ENCODE measurements around the gene MYO1E.

The MYO1E gene

GRCh38 chr15:59221511-59222505 lies 150.9 kb downstream of the MYO1E start:
- no peak for DNase-seq

DNA sequence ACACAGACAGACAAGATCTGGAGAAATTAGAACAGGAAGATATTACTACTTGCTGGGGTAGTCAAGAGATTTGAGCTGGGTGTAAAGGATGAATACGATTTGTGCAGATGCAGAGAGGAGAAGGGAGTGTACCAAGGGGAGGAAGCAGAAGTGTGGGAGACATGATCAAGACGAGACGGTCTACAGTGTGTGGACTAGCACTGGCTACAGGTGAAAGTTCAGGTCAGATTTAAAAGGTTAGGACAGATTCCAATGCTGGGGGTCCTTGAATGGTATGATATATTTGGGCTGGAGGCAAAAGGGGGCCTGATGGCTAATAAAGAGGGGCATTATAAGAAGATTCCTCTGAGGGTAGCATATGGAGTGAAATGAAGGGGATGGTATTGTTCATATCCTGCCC lies 154.0 kb downstream of the MYO1E start:
- no peak for DNase-seq

DNA sequence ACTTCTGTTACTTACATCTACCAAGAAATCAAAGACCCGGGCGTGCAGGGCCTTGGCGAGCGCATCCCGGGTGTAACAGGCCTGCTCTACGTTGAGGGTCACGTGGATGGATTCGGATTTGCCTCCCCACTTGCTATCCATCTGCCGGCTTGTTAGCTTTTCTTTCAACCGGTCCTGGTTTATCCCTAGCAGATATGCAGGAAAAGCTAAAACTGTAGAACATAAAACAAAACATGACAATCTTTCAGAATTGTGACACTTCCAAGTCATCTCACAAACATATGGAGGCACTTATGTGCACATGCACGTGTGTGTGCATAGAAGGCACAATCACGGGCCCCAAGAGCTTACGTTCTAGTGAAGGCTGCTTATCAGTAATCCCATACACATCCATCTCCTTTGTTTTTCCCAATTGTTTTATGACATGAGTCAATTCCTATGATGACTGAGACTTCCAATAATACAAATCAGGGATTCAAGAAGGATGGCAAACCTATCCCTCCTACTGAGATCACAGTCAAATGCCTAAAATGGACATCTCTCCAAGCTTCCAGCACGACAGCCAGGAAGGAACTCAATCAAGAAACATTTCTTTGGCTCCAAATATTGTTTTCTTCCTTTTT lies 154.7 kb downstream of the MYO1E start:
- no peak for DNase-seq

DNA sequence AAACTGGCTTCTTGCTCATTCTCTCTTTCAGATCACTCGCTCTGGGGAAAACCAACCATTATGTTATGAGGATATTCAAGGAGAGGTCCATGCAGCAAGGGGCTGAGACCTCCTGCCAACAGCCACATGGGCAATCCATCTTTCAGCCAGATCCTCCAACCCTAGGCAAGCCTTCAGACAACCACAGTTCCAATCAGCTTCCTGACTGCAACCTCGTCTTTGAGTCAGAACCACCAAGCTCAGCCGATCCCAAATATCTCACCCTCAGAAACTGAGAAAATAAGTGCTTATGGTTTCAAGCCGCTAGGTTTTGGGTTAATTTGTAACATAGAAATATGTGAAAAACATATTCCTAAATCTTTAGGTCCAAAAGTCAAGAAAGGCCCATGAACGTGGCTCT lies 155.8 kb downstream of the MYO1E start:
- no peak for DNase-seq

DNA sequence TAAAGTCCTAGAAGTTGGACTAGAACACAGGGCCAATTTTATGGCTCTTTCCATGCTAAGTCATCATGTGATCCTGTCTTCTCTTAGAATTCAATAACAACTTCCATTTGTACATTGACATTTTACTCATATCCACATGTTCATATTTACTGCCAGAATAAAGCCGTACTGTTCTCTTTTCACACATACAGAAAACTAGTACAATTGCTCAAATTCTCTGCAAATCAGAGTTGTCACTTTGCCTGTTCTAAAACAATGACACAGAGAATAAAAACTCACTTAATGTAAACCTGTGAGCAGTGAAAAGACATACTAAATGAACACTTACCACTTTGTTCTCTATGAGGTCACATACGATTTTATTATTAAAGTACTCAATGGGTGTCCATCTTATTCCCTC lies 162.5 kb downstream of the MYO1E start:
- DNase-seq = no peak

GRCh38 chr15:59208613-59209249 lies 163.9 kb downstream of the MYO1E start:
- DNase-seq = no peak

DNA sequence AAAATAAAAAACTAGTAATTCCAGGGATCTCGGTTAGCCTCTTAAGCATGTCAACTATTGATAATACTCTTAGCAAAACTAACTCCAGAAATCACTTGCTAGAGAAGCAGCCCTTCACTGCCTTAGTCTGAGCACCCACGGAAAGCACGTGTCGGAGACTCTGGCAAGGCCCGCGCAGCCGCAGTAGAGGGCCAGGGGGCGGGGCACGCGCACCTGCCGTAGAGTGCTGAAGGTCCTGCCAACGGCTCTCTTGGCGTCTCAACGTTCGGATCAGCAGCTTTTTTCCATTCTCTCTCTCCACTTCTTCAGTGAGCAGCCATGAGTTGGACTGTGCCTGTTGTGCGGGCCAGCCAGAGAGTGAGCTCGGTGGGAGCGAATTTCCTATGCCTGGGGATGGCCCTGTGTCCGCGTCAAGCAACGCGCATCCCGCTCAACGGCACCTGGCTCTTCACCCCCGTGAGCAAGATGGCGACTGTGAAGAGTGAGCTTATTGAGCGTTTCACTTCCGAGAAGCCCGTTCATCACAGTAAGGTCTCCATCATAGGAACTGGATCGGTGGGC lies 166.0 kb downstream of the MYO1E start, which contains the start of gene LDHAL6B:
LDHAL6B (plus strand) TSS at position 221 of the 561 bp plus-strand sequence; CDS start at position 319, 98 bp downstream.
- DNase-seq = no peak

- DNase-seq = no peak
Observed at GRCh38 chr15:59205839-59206622, 166.6 kb downstream of the MYO1E start.

DNA sequence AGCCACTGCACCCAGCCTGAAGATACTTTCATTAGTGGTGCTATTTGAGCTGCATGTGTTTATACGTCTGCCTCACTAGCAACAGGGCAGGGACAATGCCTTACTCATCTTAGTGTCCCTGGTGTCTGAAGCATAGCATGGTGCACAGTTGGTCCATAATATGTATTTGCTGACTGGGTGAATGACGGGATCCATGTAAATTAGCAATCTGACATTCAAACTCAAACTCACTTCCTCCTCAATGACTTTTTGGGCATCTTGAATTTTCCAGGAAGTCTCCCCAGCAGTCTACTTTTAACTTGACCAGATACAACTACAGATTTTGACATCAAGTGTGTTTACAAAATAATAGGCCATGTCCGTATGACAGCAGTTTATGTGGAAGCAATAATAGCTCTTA lies 169.0 kb downstream of the MYO1E start:
- no peak for DNase-seq

- DNase-seq = no peak
Observed at GRCh38 chr15:59203008-59203407, 169.7 kb downstream of the MYO1E start.

- no peak for DNase-seq
Observed at GRCh38 chr15:59200560-59200959, 172.1 kb downstream of the MYO1E start.

DNA sequence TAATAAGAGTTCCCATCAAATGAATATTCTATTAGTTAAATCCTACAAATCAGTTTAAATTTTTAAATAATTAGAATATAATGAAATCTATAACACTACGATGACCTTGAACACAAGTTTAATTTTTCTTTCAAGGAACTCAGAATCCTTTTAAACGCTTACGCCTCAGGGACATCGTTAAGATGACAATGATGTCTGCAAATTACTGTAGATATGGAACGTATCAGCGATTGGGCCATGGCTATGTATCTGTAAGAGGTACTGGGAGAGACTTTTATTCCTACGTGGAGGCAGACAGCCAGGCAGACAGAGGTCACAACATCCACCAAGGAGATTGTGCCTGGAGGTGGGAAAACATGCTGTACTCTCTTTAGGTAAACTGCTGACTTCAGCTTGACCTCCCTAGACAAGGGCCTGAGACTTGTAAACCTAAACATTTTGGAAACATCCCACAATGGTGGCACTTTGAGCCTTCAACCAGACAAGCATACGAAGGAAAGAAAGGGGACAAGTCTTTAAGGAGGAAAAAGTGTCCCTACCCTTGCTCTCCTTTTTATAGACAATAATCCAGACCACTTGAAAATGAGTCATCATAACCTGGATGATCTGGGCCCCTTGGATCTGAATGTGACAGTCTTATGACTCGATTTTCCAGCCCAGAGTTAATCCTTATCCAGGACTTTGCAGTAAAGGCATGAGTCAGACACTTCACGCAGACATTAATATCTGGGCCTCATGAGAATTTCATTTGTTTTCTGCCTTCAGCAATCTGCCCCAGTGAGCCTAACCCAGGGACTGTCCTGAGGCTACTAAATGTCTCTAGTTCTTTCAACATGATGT lies 172.8 kb downstream of the MYO1E start:
- DNase-seq = no peak

- no peak for DNase-seq
Observed at GRCh38 chr15:59197454-59197853, 175.2 kb downstream of the MYO1E start.

DNA sequence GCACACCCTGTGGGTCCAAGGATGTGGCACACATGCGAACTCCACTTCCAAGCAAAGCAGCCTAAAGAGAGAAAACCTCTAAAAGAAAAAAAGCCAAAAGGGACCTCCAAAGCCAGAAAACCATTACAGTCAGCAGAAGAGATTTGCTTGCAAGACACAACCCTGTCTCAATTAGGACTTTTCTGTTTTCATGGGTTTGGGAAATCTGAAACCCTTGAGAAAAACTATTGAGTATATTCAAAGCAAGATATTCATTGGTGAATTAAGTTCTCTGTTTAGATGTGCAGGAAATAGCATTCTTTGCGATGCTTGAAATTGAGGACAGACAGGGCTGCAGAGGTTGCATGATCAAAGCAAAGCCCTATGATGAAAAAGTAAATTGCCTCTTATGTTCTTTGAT lies 176.3 kb downstream of the MYO1E start:
- no peak for DNase-seq

GRCh38 chr15:59194639-59195325 lies 177.9 kb downstream of the MYO1E start:
- DNase-seq = no peak

DNA sequence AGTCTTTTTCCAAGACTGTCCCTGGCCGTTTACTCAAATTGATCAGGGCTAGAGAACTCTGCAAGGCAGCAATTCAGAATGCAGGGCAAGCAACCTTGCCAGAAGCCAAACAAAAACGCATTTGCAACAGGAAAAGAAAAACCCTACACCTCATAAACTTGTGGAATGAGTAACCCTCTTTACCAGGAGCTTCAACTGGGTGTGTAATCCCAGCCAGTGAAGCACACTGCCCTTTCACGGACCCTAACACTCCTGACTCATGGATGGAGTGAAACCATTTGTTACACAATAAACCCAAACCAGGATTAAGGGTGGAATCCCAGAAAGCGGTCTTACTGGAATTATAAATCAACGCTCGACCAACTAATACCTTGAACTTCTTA lies 180.8 kb downstream of the MYO1E start:
- DNase-seq = no peak

DNA sequence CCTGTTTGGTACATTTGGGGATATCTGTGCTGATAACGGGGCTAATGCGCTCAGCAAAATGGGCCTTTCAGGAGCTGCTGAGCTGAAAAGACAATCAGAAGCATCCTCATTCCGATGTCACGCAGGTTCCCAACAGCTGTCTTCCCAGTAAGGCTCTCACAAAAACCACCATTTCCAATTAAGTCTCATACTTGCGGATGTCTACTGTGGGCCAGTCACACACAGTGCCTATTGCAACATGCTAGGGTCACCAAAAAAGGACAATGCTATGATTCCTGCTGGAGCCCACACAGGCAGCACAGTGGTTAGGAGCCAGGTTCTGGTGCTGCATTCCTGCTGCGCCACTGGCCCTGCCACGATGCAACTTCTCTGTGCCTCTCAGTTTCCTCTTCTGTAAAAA lies 182.4 kb downstream of the MYO1E start:
- DNase-seq = no peak

DNA sequence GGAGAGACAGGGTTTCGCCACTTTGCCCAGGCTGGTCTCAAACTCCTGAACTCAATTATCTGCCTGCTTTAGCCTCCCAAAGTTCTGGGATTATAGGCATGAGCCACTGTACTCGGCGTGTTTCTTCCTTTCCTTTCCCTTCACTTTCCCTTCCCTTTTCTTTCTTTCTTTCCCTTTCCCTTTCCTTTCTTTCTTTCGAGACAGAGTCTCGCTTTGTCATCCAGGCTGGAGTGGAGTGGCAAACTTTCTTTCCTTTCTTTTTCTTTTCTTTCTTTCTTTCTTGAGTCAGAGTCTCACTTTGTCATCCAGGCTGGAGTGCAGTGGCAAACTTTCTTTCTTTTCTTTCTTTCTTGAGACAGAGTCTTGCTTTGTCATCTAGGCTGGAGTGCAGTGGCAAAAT lies 183.4 kb downstream of the MYO1E start:
- no peak for DNase-seq

DNA sequence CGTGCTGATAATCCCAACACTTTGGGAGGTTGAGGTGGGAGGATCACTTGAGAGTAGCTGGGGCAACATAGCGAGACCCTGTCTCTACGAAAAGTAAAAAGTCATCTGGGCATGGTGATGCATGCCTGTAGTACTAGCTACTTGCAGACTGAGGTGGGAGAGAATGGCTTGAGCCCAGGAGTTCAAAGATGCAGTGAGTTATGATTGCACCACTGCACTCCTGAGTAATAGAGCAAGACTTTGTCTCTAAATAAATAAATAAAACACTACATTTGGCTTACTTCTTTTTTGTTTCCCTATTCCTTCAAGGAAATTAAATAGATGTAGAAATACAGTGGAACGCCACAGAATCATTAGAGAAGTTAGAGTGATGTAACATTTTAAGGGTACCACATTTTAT lies 186.2 kb downstream of the MYO1E start:
- no peak for DNase-seq

GRCh38 chr15:59185725-59186124 lies 186.9 kb downstream of the MYO1E start:
- no peak for DNase-seq

All from NCI-H2081 treated with DMSO at 0.1 percent for 48 hours (cell line).